IMR-90 (cell line): Measurements from ENCODE around the gene GTPBP8. TPM values are rescaled to one million over a fixed set of nuclear protein-coding genes. Genes with fewer than 3 reads are reported as not detected.
A peak's percentile ranks its signal among the peaks of the same experiment; 100 is the strongest.

Source experiments
- ATAC-seq: fragments of 200-7000 bp; cut with Tn5 transposase; 2 replicates; pipeline ENCODE4 v1.9.1; 2020; ENCODE audit warnings: low read depth, mild to moderate bottlenecking, moderate library complexity
- BruUV-seq: library from RNA; stranded (reverse); fragments of 400-500 nt; replicated peaks from 2 replicates; lab custom pipeline; 2021; lab: Mats Ljungman, UMichigan
- CTCF ChIA-PET: fragments of 300-600 bp; formaldehyde crosslinking; extraction: SDS; loops from one replicate; lab custom pipeline; 2021; ENCODE audit warnings: antibody characterized with exemption; lab: Yijun Ruan, JAX
- POLR2A ChIA-PET: fragments of 300-600 bp; sonication (Branson Sonifier 250); formaldehyde crosslinking; loops from one replicate; lab custom pipeline; 2022; ENCODE audit warnings: antibody characterized with exemption; ENCODE audit not compliant: unreplicated experiment; lab: Charles Lee
- DNase-seq: peaks from one replicate; pipeline ENCODE4 v3.0.0; 2013
- H2AFZ ChIP-seq: replicated peaks from 2 replicates; pipeline ENCODE3; 2013; ENCODE audit warnings: low read length, mild to moderate bottlenecking; ENCODE audit not compliant: poor library complexity
- H2AK5ac ChIP-seq: 2 replicates; pipeline ENCODE4 v1.6.1; 2013; ENCODE audit warnings: low read depth, low read length, inconsistent platforms
- H2AK9ac ChIP-seq: replicated peaks from 2 replicates; pipeline ENCODE3; 2013; ENCODE audit warnings: mild to moderate bottlenecking, low read depth, low read length, moderate library complexity; ENCODE audit not compliant: poor library complexity
- H2BK120ac ChIP-seq: 2 replicates; pipeline ENCODE4 v1.6.1; 2013; ENCODE audit warnings: low read depth, low read length, inconsistent platforms
- H2BK15ac ChIP-seq: 3 replicates; pipeline ENCODE4 v1.6.1; 2013; ENCODE audit warnings: low read depth, low read length, inconsistent platforms
- H2BK20ac ChIP-seq: 2 replicates; pipeline ENCODE4 v1.6.1; 2013; ENCODE audit warnings: low read depth, mild to moderate bottlenecking, inconsistent platforms, low read length, moderate library complexity
- H2BK5ac ChIP-seq: 2 replicates; pipeline ENCODE4 v1.6.1; 2013; ENCODE audit warnings: mild to moderate bottlenecking, low read depth, low read length, inconsistent platforms; ENCODE audit not compliant: poor library complexity, severe bottlenecking
- H3K14ac ChIP-seq: replicated peaks from 2 replicates; pipeline ENCODE4 v1.6.1; 2013; ENCODE audit warnings: low read depth, low read length, inconsistent platforms
- H3K18ac ChIP-seq: 2 replicates; pipeline ENCODE4 v1.6.1; 2013; ENCODE audit warnings: low read depth, low read length, control low read depth
- H3K23ac ChIP-seq: 2 replicates; pipeline ENCODE4 v1.6.1; 2013; ENCODE audit warnings: low read depth, low read length, inconsistent platforms
- H3K27ac ChIP-seq: 2 replicates; pipeline ENCODE4 v1.5.1; 2013; ENCODE audit warnings: mild to moderate bottlenecking, control low read depth, low read length; ENCODE audit not compliant: insufficient read depth
- H3K27me3 ChIP-seq: 2 replicates; pipeline ENCODE4 v1.6.1; 2013; ENCODE audit warnings: low read length; ENCODE audit not compliant: control insufficient read depth, insufficient read depth
- H3K36me3 ChIP-seq: 2 replicates; pipeline ENCODE4 v1.6.1; 2013; ENCODE audit warnings: low read length, mixed read lengths; ENCODE audit not compliant: control insufficient read depth, insufficient read depth
- H3K4ac ChIP-seq: 2 replicates; pipeline ENCODE4 v1.6.1; 2013; ENCODE audit warnings: low read depth, low read length, inconsistent platforms
- H3K4me1 ChIP-seq: 2 replicates; pipeline ENCODE4 v1.6.1; 2013; ENCODE audit warnings: low read length, mixed read lengths; ENCODE audit not compliant: control insufficient read depth, insufficient read depth
- H3K4me2 ChIP-seq: 2 replicates; pipeline ENCODE4 v1.6.1; 2013; ENCODE audit warnings: low read depth, mild to moderate bottlenecking, control low read depth, low read length, moderate library complexity
- H3K4me3 ChIP-seq: 2 replicates; pipeline ENCODE4 v1.5.1; 2013; ENCODE audit warnings: low read depth, mild to moderate bottlenecking, control low read depth, low read length, moderate library complexity; ENCODE audit not compliant: insufficient read depth
- H3K56ac ChIP-seq: 2 replicates; pipeline ENCODE4 v1.6.1; 2013; ENCODE audit warnings: low read length, inconsistent platforms; ENCODE audit not compliant: insufficient read depth; ENCODE audit errors: extremely low read depth
- H3K79me1 ChIP-seq, 2 experiments: 2 replicates each; pipeline ENCODE4 v1.6.1; 2013; ENCODE audit warnings: low read length in 2 of 2, inconsistent platforms in 1 of 2, low read depth in 1 of 2
- H3K9ac ChIP-seq: 2 replicates; pipeline ENCODE4 v1.6.1; 2013; ENCODE audit warnings: low read depth, low read length, control low read depth
- H3K9me1 ChIP-seq: 2 replicates; pipeline ENCODE4 v1.6.1; 2013; ENCODE audit warnings: low read length, inconsistent platforms; ENCODE audit not compliant: insufficient read depth
- H3K9me3 ChIP-seq: 2 replicates; pipeline ENCODE4 v1.6.1; 2013; ENCODE audit warnings: low read length; ENCODE audit not compliant: control insufficient read depth, insufficient read depth
- H4K20me1 ChIP-seq: 2 replicates; pipeline ENCODE4 v1.6.1; 2013; ENCODE audit warnings: low read length, inconsistent platforms; ENCODE audit not compliant: insufficient read depth
- H4K5ac ChIP-seq: 2 replicates; pipeline ENCODE4 v1.6.1; 2013; ENCODE audit warnings: mild to moderate bottlenecking, low read depth, low read length, control low read depth
- H4K8ac ChIP-seq, 2 experiments: 2 replicates each; pipeline ENCODE4 v1.6.1; 2013; ENCODE audit warnings: low read depth in 2 of 2, low read length in 2 of 2, control low read depth in 1 of 2, inconsistent platforms in 1 of 2
- H4K91ac ChIP-seq: 2 replicates; pipeline ENCODE4 v1.6.1; 2013; ENCODE audit warnings: low read depth, low read length, inconsistent platforms; ENCODE audit not compliant: insufficient read depth
- CTCF ChIP-seq: conservative IDR thresholded peaks from 2 replicates; pipeline ENCODE4 v1.5.1; 2012; ENCODE audit warnings: mild to moderate bottlenecking, low read depth, low read length, improper control_type of control experiment
- MAZ ChIP-seq: IDR thresholded peaks from 2 replicates; pipeline ENCODE4 v1.6.1; 2012; ENCODE audit warnings: low read depth, mild to moderate bottlenecking, low read length, improper control_type of control experiment, moderate library complexity, borderline replicate concordance
- MXI1 ChIP-seq: IDR thresholded peaks from 2 replicates; pipeline ENCODE4 v1.6.1; 2012; ENCODE audit warnings: low read depth, mild to moderate bottlenecking, low read length, moderate library complexity, borderline replicate concordance
- RAD21 ChIP-seq: IDR thresholded peaks from 2 replicates; pipeline ENCODE4 v1.6.1; 2012; ENCODE audit warnings: low read length, improper control_type of control experiment
- SMC3 ChIP-seq: fragments of 150-350 bp; IDR thresholded peaks from 2 replicates; pipeline ENCODE4 v1.6.1; 2016; ENCODE audit warnings: low read depth, mild to moderate bottlenecking, antibody characterized with exemption, low read length, moderate library complexity
- WGBS, 2 experiments: methylation state at CpG; one replicate each; pipeline versions ENCODE4 v1.1.5 to v1.1.7; 2013; ENCODE audit warnings: missing lambda C conversion rate in 2 of 2; ENCODE audit not compliant: insufficient read length in 1 of 2; ENCODE audit errors: extremely low coverage in 2 of 2; 5-methylcytosine and 5-hydroxymethylcytosine counted together
- dilution Hi-C: fragments of 300-500 bp; cut with HindIII; formaldehyde crosslinking; loops from one replicate; pipeline ENCODE4 v1.14.3; 2018; ENCODE audit warnings: low sequenced_read_pairs; ENCODE audit not compliant: unreplicated experiment
- in situ Hi-C: fragments of 300-500 bp; cut with MboI; formaldehyde crosslinking; loops from 3 replicates; pipeline ENCODE4 v1.14.3; 2019; ENCODE audit warnings: low sequenced_read_pairs, inconsistent platforms, mixed read lengths
- intact Hi-C: fragments of 100-400 bp; cut with micrococcal nuclease; formaldehyde crosslinking; loops from 2 replicates; pipeline ENCODE4 v1.10.0; 2022
- polyA plus RNA-seq, 3 experiments: library from polyadenylated mRNA; depleted of rRNA; stranded (reverse); fragments of >200 nt; gene quantifications; 2 replicates each; pipeline ENCODE4 v1.2.3, GENCODE V29; 2012; ENCODE audit warnings: low replicate concordance in 1 of 3
- total RNA-seq: library from RNA; depleted of rRNA; stranded (reverse); fragments of >200 nt; gene quantifications from 2 replicates; pipeline ENCODE4 v1.2.3, GENCODE V29; 2012

Gene GTPBP8
- total and polyA plus RNA-seq, 2 of the 4 experiments (the other 2 are of a cell fraction), result 15.4 to 23.9 TPM

GRCh38 chr3:112979244-112979832 lies 11.4 kb upstream of the GTPBP8 start:
- no peak overlapping the region for H3K4me2 ChIP-seq
- intact Hi-C loops, result loop anchor here (1.0 to 2.0 kb wide), 3 partner anchors 161 to 336 kb away; no protein-coding TSS in a partner anchor
- H4K5ac ChIP-seq, result no peak overlapping the region
- H3K14ac ChIP-seq, result no peak overlapping the region
- dilution Hi-C loops, result loop anchor here (25.0 kb wide), 1 partner anchor 392 kb away; no protein-coding TSS in a partner anchor
- H2BK120ac ChIP-seq, result no peak overlapping the region
- no peak overlapping the region for H2AFZ ChIP-seq
- no peaks in the 10 kb centered on the region for H3K9me3 ChIP-seq
- H3K27ac ChIP-seq, result no peak overlapping the region
- BruUV-seq, result no TSS peak
- no peak overlapping the region for H2BK20ac ChIP-seq
- ChIA-PET POLR2A (no interaction called here), CTCF (interaction anchor here (0.6 to 2.0 kb wide), 7 partner anchors 12 to 344 kb away, joined by 3 to 11 read pairs (median 4); partner anchors contain the start of gene GTPBP8)
- no peak overlapping the region for H2AK9ac ChIP-seq
- H3K27me3 ChIP-seq, result no peaks in the 10 kb centered on the region
- no peak overlapping the region for H2AK5ac ChIP-seq
- H3K9me1 ChIP-seq, result peaks cover 4% of the 10 kb centered on the region; the same call in 1 of the 2 replicates
- H2BK5ac ChIP-seq, result no peak overlapping the region
- no peak overlapping the region for H3K23ac ChIP-seq
- H3K4ac ChIP-seq, result no peak overlapping the region
- no peak overlapping the region for H3K18ac ChIP-seq
- no peak overlapping the region for H3K4me3 ChIP-seq
- no peak for ATAC-seq
- TF ChIP-seq SMC3 (peak; percentile 64), MAZ (no peak), CTCF (peak; percentile 74), MXI1 (no peak), RAD21 (peak; percentile 61)
- DNase-seq, result peak; percentile 39
- H2BK15ac ChIP-seq, result no peak overlapping the region
- no peak overlapping the region for H3K9ac ChIP-seq
- H3K36me3 ChIP-seq, result no peaks in the 10 kb centered on the region
- no peak overlapping the region for H4K91ac ChIP-seq
- H3K56ac ChIP-seq, result no peak overlapping the region
- no peaks in the 10 kb centered on the region for H3K79me1 ChIP-seq
- no peak overlapping the region for H4K8ac ChIP-seq
- H3K4me1 ChIP-seq, result peaks cover 3% of the 10 kb centered on the region
- in situ Hi-C loops, result loop anchor here (25.0 kb wide), 1 partner anchor 667 kb away; no protein-coding TSS in a partner anchor
- no peaks in the 10 kb centered on the region for H4K20me1 ChIP-seq
- no CpG with 5 or more reads among the region's 1 CpG for WGBS, 2 experiments
